ENCODE results near the gene RSBN1L.
"Not testable (repeated sequence)": the region's sequence is repeated elsewhere in the genome, so short reads cannot be mapped to it uniquely, and the experiment has no call there.

The RSBN1L gene

DNA sequence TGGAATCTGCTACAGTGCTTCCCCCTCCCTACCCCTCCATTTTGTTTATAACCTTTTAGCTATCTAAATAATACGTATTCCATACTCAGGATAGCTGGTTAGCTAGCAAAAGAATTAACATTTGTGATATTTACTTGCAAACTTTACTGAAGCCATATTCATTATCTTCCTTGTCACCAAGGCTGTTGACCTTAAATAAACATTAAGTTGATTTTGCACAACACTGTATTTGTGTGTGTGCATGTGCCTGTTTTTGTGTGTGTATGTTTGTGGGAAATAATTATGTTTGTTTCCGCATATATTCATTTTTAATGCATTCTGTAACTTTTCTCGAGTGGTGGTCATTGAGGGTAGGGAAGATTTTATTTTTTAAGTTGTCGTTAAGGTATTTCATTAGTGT is 86.1 kb downstream of the RSBN1L start:
- no peak for DNase-seq (ENCODE audit: low spot score)
- Histone ChIP-seq H3K9me3 (replicated peaks in 1 of 2; ENCODE audit: control insufficient read depth in 2 of 2, insufficient read depth in 1 of 2, low read depth in 1 of 2, low read length in 2 of 2) (peaks cover 0 to 11% of the 10 kb centered on the region in 2 donors), H3K27me3 (ENCODE audit: control insufficient read depth in 3 of 3, insufficient read depth in 3 of 3, low read depth in 1 of 3, low read length in 3 of 3) (no peaks in the 10 kb centered on the region), H3K79me1 (ENCODE audit: low read depth, low read length) (no peaks in the 10 kb centered on the region), H3K4me2 (ENCODE audit: insufficient read depth, low read length, poor library complexity, severe bottlenecking) (no peak overlapping the region), H4K8ac (ENCODE audit: low read depth, low read length) (no peak overlapping the region), H3K4me1 (ENCODE audit: control insufficient read depth in 2 of 2, insufficient read depth in 1 of 2, low read depth in 1 of 2, low read length in 2 of 2) (peaks cover 0 to 3% of the 10 kb centered on the region in 2 donors), H3K27ac (replicated peaks; ENCODE audit: low read length) (no peak overlapping the region), H3K18ac (ENCODE audit: low read length) (no peak overlapping the region), H2BK12ac (ENCODE audit: low read length) (no peak overlapping the region), H3K4me3 (ENCODE audit: low read length in 2 of 2) (no peak overlapping the region), H2BK15ac (ENCODE audit: low read length) (no peak overlapping the region), H4K91ac (ENCODE audit: low read depth, low read length, poor library complexity) (no peak overlapping the region), H2BK5ac (ENCODE audit: low read length) (no peak overlapping the region), H2BK120ac (ENCODE audit: low read depth, low read length) (no peak overlapping the region), H2AK5ac (ENCODE audit: low read depth, low read length) (no peak overlapping the region), H3K14ac (ENCODE audit: low read length) (no peak overlapping the region), H3K36me3 (replicated peaks in 1 of 2; ENCODE audit: control insufficient read depth in 2 of 2, insufficient read depth in 2 of 2, low read length in 2 of 2) (peaks cover 4 to 64% of the 10 kb centered on the region in 2 donors), H3K23ac (ENCODE audit: low read depth, low read length, poor library complexity) (no peak overlapping the region), H3K4ac (ENCODE audit: low read length) (no peak overlapping the region), H2AFZ (ENCODE audit: low read length) (no peak overlapping the region), H3K9ac (ENCODE audit: low read depth, low read length, poor library complexity) (no peak overlapping the region)
- no CpG with 5 or more reads among the region's 4 CpGs for WGBS, 2 donors (ENCODE audit: extremely low coverage in 2 of 2, insufficient read length in 2 of 2, insufficient replicate concordance in 1 of 2)

DNA sequence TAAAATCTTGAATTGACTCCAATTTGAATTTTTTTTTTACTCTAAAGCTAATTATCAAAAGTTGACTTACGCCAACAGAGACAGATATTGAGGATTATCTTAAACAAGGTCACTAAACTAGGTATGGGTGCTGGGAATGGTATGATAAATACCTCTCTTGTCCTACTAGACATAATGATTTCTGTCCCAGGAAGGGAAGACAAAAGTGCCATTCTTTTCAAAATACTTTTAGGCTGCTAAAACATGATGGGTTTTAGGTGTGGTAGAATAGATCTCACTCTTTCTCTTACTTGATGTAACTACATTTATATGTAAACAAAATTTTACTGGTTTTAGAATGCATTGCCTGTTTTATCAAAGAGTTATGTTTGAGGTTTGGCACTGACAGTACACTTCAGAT is 86.9 kb downstream of the RSBN1L start:
- H2BK12ac ChIP-seq (ENCODE audit: low read length), result no peak overlapping the region
- no peak overlapping the region for H3K4me2 ChIP-seq (ENCODE audit: insufficient read depth, low read length, poor library complexity, severe bottlenecking)
- no peaks in the 10 kb centered on the region for H3K27me3 ChIP-seq (ENCODE audit: control insufficient read depth in 3 of 3, insufficient read depth in 3 of 3, low read depth in 1 of 3, low read length in 3 of 3)
- no CpG with 5 or more reads among the region's 1 CpG for WGBS, 2 donors (ENCODE audit: extremely low coverage in 2 of 2, insufficient read length in 2 of 2, insufficient replicate concordance in 1 of 2)
- H3K4ac ChIP-seq (ENCODE audit: low read length), result no peak overlapping the region
- no peak overlapping the region for H3K27ac ChIP-seq (replicated peaks; ENCODE audit: low read length)
- no peak overlapping the region for H4K91ac ChIP-seq (ENCODE audit: low read depth, low read length, poor library complexity)
- H3K18ac ChIP-seq (ENCODE audit: low read length), result no peak overlapping the region
- H3K9me3 ChIP-seq (replicated peaks in 1 of 2; ENCODE audit: control insufficient read depth in 2 of 2, insufficient read depth in 1 of 2, low read depth in 1 of 2, low read length in 2 of 2), result peaks cover 0 to 11% of the 10 kb centered on the region in 2 donors
- H3K4me1 ChIP-seq (ENCODE audit: control insufficient read depth in 2 of 2, insufficient read depth in 1 of 2, low read depth in 1 of 2, low read length in 2 of 2), result peaks cover 0 to 3% of the 10 kb centered on the region in 2 donors
- no peak overlapping the region for H4K8ac ChIP-seq (ENCODE audit: low read depth, low read length)
- H2BK120ac ChIP-seq (ENCODE audit: low read depth, low read length), result no peak overlapping the region
- no peak overlapping the region for H3K4me3 ChIP-seq (ENCODE audit: low read length in 2 of 2)
- no peak overlapping the region for H2BK15ac ChIP-seq (ENCODE audit: low read length)
- no peak overlapping the region for H2AFZ ChIP-seq (ENCODE audit: low read length)
- H3K79me1 ChIP-seq (ENCODE audit: low read depth, low read length), result no peaks in the 10 kb centered on the region
- peaks cover 4 to 57% of the 10 kb centered on the region in 2 donors for H3K36me3 ChIP-seq (replicated peaks in 1 of 2; ENCODE audit: control insufficient read depth in 2 of 2, insufficient read depth in 2 of 2, low read length in 2 of 2)
- H2AK5ac ChIP-seq (ENCODE audit: low read depth, low read length), result no peak overlapping the region
- H2BK5ac ChIP-seq (ENCODE audit: low read length), result no peak overlapping the region
- no peak overlapping the region for H3K9ac ChIP-seq (ENCODE audit: low read depth, low read length, poor library complexity)
- no peak for DNase-seq (ENCODE audit: low spot score)
- no peak overlapping the region for H3K14ac ChIP-seq (ENCODE audit: low read length)
- no peak overlapping the region for H3K23ac ChIP-seq (ENCODE audit: low read depth, low read length, poor library complexity)

DNA sequence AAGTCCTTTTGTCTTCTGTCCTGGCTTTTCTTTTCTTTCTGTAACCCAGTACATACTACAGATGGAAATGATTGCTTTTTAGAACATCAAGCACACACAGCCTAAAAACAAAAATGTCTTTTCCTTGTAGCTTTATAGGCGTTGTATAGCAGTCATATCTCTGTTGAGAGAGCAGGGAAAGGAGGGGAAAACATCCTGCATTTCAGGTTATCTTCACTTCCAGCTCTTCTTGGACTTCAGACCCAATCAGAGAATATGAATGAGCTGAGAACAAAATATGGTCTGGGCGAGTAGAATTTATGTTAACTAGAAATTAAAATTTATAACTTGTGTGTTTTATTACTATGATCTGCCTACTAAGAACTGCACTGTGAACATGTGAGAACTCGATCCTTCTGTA is 87.3 kb downstream of the RSBN1L start:
- Histone ChIP-seq H4K91ac (ENCODE audit: low read depth, low read length, poor library complexity) (no peak overlapping the region), H2BK15ac (ENCODE audit: low read length) (no peak overlapping the region), H2BK120ac (ENCODE audit: low read depth, low read length) (no peak overlapping the region), H3K4me2 (ENCODE audit: insufficient read depth, low read length, poor library complexity, severe bottlenecking) (no peak overlapping the region), H3K4me1 (ENCODE audit: control insufficient read depth in 2 of 2, insufficient read depth in 1 of 2, low read depth in 1 of 2, low read length in 2 of 2) (peaks cover 0 to 3% of the 10 kb centered on the region in 2 donors), H3K27ac (replicated peaks; ENCODE audit: low read length) (no peak overlapping the region), H2AFZ (ENCODE audit: low read length) (no peak overlapping the region), H3K14ac (ENCODE audit: low read length) (no peak overlapping the region), H3K4me3 (ENCODE audit: low read length in 2 of 2) (no peak overlapping the region), H3K79me1 (ENCODE audit: low read depth, low read length) (no peaks in the 10 kb centered on the region), H3K27me3 (ENCODE audit: control insufficient read depth in 3 of 3, insufficient read depth in 3 of 3, low read depth in 1 of 3, low read length in 3 of 3) (no peaks in the 10 kb centered on the region), H2BK12ac (ENCODE audit: low read length) (no peak overlapping the region), H3K9ac (ENCODE audit: low read depth, low read length, poor library complexity) (no peak overlapping the region), H3K18ac (ENCODE audit: low read length) (no peak overlapping the region), H3K4ac (ENCODE audit: low read length) (no peak overlapping the region), H2BK5ac (ENCODE audit: low read length) (no peak overlapping the region), H3K36me3 (replicated peaks in 1 of 2; ENCODE audit: control insufficient read depth in 2 of 2, insufficient read depth in 2 of 2, low read length in 2 of 2) (peaks cover 4 to 52% of the 10 kb centered on the region in 2 donors), H3K9me3 (replicated peaks in 1 of 2; ENCODE audit: control insufficient read depth in 2 of 2, insufficient read depth in 1 of 2, low read depth in 1 of 2, low read length in 2 of 2) (peaks cover 0 to 11% of the 10 kb centered on the region in 2 donors), H2AK5ac (ENCODE audit: low read depth, low read length) (no peak overlapping the region), H4K8ac (ENCODE audit: low read depth, low read length) (no peak overlapping the region), H3K23ac (ENCODE audit: low read depth, low read length, poor library complexity) (no peak overlapping the region)
- no peak for DNase-seq (ENCODE audit: low spot score)
- WGBS, 2 donors (ENCODE audit: extremely low coverage in 2 of 2, insufficient read length in 2 of 2, insufficient replicate concordance in 1 of 2), result no CpG with 5 or more reads among the region's 3 CpGs

DNA sequence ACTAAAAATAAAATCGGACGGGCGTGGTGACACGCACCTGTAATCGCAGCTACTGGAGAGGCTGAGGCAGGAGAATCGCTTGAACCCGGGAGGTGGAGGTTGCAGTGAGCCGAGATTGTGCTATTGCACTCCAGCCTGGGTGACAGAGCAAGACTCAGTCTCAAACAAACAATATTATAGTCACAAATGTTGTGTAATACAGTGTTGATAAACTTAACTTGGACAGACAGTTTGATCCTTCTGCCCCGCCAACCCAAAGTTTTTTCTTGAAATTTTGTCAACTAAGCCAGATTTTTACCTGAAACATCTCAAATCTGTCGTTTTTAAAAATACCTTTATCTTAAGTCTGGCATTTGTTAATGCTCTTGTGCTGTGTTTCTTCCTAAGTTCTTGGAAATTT is 88.2 kb downstream of the RSBN1L start:
- not testable (repeated sequence) for H3K18ac ChIP-seq (ENCODE audit: low read length); H3K4me3 ChIP-seq (ENCODE audit: low read length in 2 of 2); H3K27me3 ChIP-seq (ENCODE audit: control insufficient read depth in 3 of 3, insufficient read depth in 3 of 3, low read depth in 1 of 3, low read length in 3 of 3); H3K4me2 ChIP-seq (ENCODE audit: insufficient read depth, low read length, poor library complexity, severe bottlenecking); H2AK5ac ChIP-seq (ENCODE audit: low read depth, low read length); H2BK15ac ChIP-seq (ENCODE audit: low read length); DNase-seq (ENCODE audit: low spot score); H4K8ac ChIP-seq (ENCODE audit: low read depth, low read length); H3K14ac ChIP-seq (ENCODE audit: low read length); H2BK5ac ChIP-seq (ENCODE audit: low read length); H3K27ac ChIP-seq (replicated peaks; ENCODE audit: low read length); H3K79me1 ChIP-seq (ENCODE audit: low read depth, low read length); H2BK120ac ChIP-seq (ENCODE audit: low read depth, low read length); H3K4me1 ChIP-seq (ENCODE audit: control insufficient read depth in 2 of 2, insufficient read depth in 1 of 2, low read depth in 1 of 2, low read length in 2 of 2); H4K91ac ChIP-seq (ENCODE audit: low read depth, low read length, poor library complexity); H3K23ac ChIP-seq (ENCODE audit: low read depth, low read length, poor library complexity); H2BK12ac ChIP-seq (ENCODE audit: low read length); H3K4ac ChIP-seq (ENCODE audit: low read length); H2AFZ ChIP-seq (ENCODE audit: low read length); H3K9ac ChIP-seq (ENCODE audit: low read depth, low read length, poor library complexity)
- peaks cover 3 to 43% of the 10 kb centered on the region in 2 donors for H3K36me3 ChIP-seq (replicated peaks in 1 of 2; ENCODE audit: control insufficient read depth in 2 of 2, insufficient read depth in 2 of 2, low read length in 2 of 2)
- peaks cover 0 to 11% of the 10 kb centered on the region in 2 donors for H3K9me3 ChIP-seq (replicated peaks in 1 of 2; ENCODE audit: control insufficient read depth in 2 of 2, insufficient read depth in 1 of 2, low read depth in 1 of 2, low read length in 2 of 2)
- WGBS, 2 donors (ENCODE audit: extremely low coverage in 2 of 2, insufficient read length in 2 of 2, insufficient replicate concordance in 1 of 2), result no CpG with 5 or more reads among the region's 10 CpGs

All from neuronal stem cell (in vitro differentiated cells).